ENCODE results near the gene AP1AR.

GRCh38 chr4:112206431-112206830 lies 25.2 kb upstream of the AP1AR start:
- TF ChIP-seq CTCF (IDR thresholded peaks at IDR 0.05; ENCODE audit: control extremely low read depth in 1 of 3, insufficient read depth in 1 of 3, low read depth in 1 of 3, low read length in 3 of 3) = no peak
- no peak for TF ChIP-seq POLR2A (IDR thresholded peaks at IDR 0.05; ENCODE audit: control extremely low read depth in 1 of 2, low read depth in 2 of 2, low read length in 2 of 2)
- no peak for TF ChIP-seq MAX (IDR thresholded peaks at IDR 0.05)
- TF ChIP-seq JUND (IDR thresholded peaks at IDR 0.05; ENCODE audit: low read length) = no peak
- TF ChIP-seq POLR2AphosphoS5 (IDR thresholded peaks at IDR 0.05; ENCODE audit: low read depth, low read length) = no peak
